Cardiac muscle cell (in vitro differentiated cells and primary cell): Measurements from ENCODE around the gene C3AR1. TPM values are rescaled to one million over a fixed set of nuclear protein-coding genes. Genes with fewer than 3 reads are reported as not detected.

Source experiments
- DNase-seq, 2 donors: peaks; one replicate each; pipeline versions ENCODE4 v3.0.0 to v3.0.0-alpha.2; 2010 to 2017; ENCODE audit warnings: low read depth in 1 of 2, low spot score in 1 of 2
- H3K27ac ChIP-seq: fragments of 200-600 bp; sonication (generic); 2 replicates; pipeline ENCODE4 v1.5.1; 2016
- H3K27me3 ChIP-seq: fragments of 200-600 bp; sonication (generic); 2 replicates; pipeline ENCODE4 v1.6.0; 2016; ENCODE audit warnings: control low read depth
- H3K36me3 ChIP-seq: fragments of 200-600 bp; sonication (generic); 2 replicates; pipeline ENCODE4 v1.5.1; 2016; ENCODE audit warnings: control low read depth
- H3K4me1 ChIP-seq: fragments of 200-600 bp; sonication (generic); 2 replicates; pipeline ENCODE4 v1.8.1; 2017; ENCODE audit warnings: low read depth, mild to moderate bottlenecking, mixed run types
- H3K4me3 ChIP-seq: fragments of 200-600 bp; sonication (generic); 2 replicates; pipeline ENCODE4 v1.5.1; 2016; ENCODE audit warnings: mild to moderate bottlenecking
- H3K9me3 ChIP-seq: fragments of 200-600 bp; sonication (generic); 2 replicates; pipeline ENCODE4 v1.5.1; 2017; ENCODE audit warnings: low read depth, mild to moderate bottlenecking, control low read depth
- polyA plus RNA-seq: library from polyadenylated mRNA; unstranded; fragments of >200 nt; fragmentation: Nextera tagmentation; extraction: Ambion mirVana; gene quantifications from 2 replicates; pipeline ENCODE4 v1.2.1, GENCODE V29; 2016
- total RNA-seq: library from RNA; depleted of rRNA; stranded (reverse); fragments of >200 nt; gene quantifications from 2 replicates; pipeline ENCODE4 v1.2.3, GENCODE V29; 2016
- TF ChIP-seq, protein P1 (sequence below): IDR thresholded peaks from 2 replicates; pipeline ENCODE4 v1.5.1; 2012; ENCODE audit warnings: low read depth, mild to moderate bottlenecking, low read length

The C3AR1 gene
- total and polyA plus RNA-seq, 2 experiments from 2014 or later, result not detected

GRCh38 chr12:8057839-8058238 is 8.3 kb downstream of the C3AR1 start:
- no peaks in the 10 kb centered on the region for H3K9me3 ChIP-seq
- no peak overlapping the region for H3K27ac ChIP-seq

GRCh38 chr12:8057306-8057705 is 8.9 kb downstream of the C3AR1 start:
- H3K27ac ChIP-seq, result no peak overlapping the region
- TF ChIP-seq, protein P1, sequence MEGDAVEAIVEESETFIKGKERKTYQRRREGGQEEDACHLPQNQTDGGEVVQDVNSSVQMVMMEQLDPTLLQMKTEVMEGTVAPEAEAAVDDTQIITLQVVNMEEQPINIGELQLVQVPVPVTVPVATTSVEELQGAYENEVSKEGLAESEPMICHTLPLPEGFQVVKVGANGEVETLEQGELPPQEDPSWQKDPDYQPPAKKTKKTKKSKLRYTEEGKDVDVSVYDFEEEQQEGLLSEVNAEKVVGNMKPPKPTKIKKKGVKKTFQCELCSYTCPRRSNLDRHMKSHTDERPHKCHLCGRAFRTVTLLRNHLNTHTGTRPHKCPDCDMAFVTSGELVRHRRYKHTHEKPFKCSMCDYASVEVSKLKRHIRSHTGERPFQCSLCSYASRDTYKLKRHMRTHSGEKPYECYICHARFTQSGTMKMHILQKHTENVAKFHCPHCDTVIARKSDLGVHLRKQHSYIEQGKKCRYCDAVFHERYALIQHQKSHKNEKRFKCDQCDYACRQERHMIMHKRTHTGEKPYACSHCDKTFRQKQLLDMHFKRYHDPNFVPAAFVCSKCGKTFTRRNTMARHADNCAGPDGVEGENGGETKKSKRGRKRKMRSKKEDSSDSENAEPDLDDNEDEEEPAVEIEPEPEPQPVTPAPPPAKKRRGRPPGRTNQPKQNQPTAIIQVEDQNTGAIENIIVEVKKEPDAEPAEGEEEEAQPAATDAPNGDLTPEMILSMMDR, result no peak
- peaks cover 13% of the 10 kb centered on the region for H3K36me3 ChIP-seq

More at GRCh38 chr12:8057839-8058238, 8.3 kb downstream of the C3AR1 start:
- Histone ChIP-seq H3K4me1 (no peaks in the 10 kb centered on the region), H3K27me3 (no peaks in the 10 kb centered on the region), H3K36me3 (peaks cover 9% of the 10 kb centered on the region), H3K4me3 (no peak overlapping the region)
- peak in 1 of 2 donors; percentile 88 for DNase-seq
- TF ChIP-seq, protein P1, result no peak

DNA sequence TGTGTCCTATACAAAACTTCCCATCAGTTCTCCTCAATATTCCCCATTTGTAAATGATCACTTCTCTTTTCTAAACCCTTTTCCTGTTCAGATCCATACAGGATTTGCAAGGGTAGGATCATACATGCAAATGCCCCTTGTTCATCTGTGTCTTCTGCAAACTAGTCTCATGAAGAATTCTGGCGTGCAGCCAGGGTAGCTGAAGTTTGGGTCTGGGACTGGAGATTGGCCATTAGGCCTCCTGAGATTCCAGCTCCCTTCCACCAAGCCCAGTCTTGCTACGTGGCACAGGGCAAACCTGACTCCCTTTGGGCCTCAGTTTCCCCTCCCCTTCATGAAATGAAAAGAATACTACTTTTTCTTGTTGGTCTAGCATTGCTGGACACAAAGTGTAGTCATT is 11.3 kb downstream of the C3AR1 start:
- H3K4me1 ChIP-seq, result no peaks in the 10 kb centered on the region
- no peak overlapping the region for H3K27ac ChIP-seq

More at GRCh38 chr12:8057306-8057705, 8.9 kb downstream of the C3AR1 start:
- Histone ChIP-seq H3K9me3 (no peaks in the 10 kb centered on the region), H3K4me3 (no peak overlapping the region), H3K4me1 (no peaks in the 10 kb centered on the region), H3K27me3 (no peaks in the 10 kb centered on the region)
- no peak for DNase-seq

DNA sequence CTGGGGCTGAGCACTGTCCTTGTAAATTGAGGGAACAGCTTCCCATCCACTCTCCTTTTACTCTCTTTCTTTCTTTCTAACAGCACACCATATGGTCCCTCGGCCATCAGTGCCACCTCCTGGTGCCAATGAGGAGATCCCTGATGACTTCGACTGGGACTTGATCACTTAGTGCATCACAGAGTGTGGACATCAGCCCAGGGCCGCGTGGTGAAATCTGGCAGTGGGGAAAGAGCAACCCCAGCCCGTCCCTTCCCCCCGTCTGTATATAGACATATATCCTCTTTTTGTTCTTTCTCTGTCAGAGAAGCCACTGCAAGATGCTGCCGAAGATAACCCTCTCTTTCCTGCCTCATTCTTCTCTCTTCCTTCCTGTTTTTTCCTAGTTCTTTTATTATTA is 13.5 kb downstream of the C3AR1 start:
- Histone ChIP-seq H3K4me1 (no peaks in the 10 kb centered on the region), H3K4me3 (no peak overlapping the region), H3K36me3 (peaks cover 44% of the 10 kb centered on the region), H3K9me3 (no peaks in the 10 kb centered on the region), H3K27ac (peak overlapping the region; percentile 34), H3K27me3 (no peaks in the 10 kb centered on the region)
- DNase-seq, result no peak
- TF ChIP-seq, protein P1, result no peak

More for the DNA sequence above, 11.3 kb downstream of the C3AR1 start:
- Histone ChIP-seq H3K36me3 (peaks cover 23% of the 10 kb centered on the region), H3K27me3 (no peaks in the 10 kb centered on the region), H3K4me3 (no peak overlapping the region), H3K9me3 (no peaks in the 10 kb centered on the region)
- TF ChIP-seq, protein P1, result no peak
- no peak for DNase-seq

DNA sequence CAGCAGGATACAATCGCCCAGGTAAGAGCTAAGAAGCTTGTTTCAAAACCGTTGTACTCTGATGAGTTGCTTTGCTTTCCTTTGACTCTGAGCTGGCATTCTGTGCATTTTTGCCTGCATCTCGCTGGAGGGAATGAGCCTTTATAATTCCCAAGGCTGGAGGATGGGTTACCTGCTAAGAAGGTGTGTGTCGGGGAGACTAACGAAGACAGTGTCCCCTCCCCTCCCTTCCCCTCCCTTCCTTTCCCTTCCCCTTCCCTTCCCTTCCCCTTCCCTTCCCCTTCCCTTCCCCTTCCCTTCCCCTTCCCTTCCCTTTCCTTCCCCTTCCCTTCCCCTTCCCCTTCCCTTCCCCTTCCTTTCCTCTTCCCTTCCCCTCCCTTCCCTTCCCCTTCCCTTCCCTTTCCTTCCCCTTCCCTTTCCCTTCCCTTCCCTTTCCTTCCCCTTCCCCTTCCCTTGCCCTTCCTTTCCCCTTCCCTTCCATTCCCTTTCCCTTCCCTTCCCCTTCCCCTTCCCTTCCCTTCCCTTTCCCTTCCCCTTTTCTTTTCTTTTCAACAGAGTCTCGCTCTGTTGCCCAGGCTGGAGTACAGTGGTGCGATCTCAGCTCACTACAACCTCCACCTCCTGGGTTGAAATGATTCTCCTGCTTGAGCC is 15.4 kb downstream of the C3AR1 start:
- Histone ChIP-seq H3K4me1 (no peaks in the 10 kb centered on the region), H3K36me3 (peaks cover 56% of the 10 kb centered on the region), H3K27ac (no peak overlapping the region), H3K9me3 (no peaks in the 10 kb centered on the region), H3K4me3 (no peak overlapping the region), H3K27me3 (no peaks in the 10 kb centered on the region)
- TF ChIP-seq, protein P1, result no peak
- DNase-seq, result no peak
